Adipocyte (in vitro differentiated cells): ENCODE data around the gene VWA5A.

ENCODE experiments used
- DNase-seq: peaks from one replicate; pipeline ENCODE4 v3.0.0-alpha.2; 2015; ENCODE audit warnings: low read depth
- H3K27me3 ChIP-seq: replicated peaks from 2 replicates; pipeline ENCODE4 v1.7.0; 2013; ENCODE audit warnings: mild to moderate bottlenecking, low read length, moderate library complexity; ENCODE audit not compliant: control insufficient read depth, insufficient read depth
- H3K36me3 ChIP-seq: 2 replicates; pipeline ENCODE4 v1.7.0; 2013; ENCODE audit warnings: low read length, mild to moderate bottlenecking, moderate library complexity; ENCODE audit not compliant: control insufficient read depth, insufficient read depth, severe bottlenecking
- H3K4me1 ChIP-seq: 2 replicates; pipeline ENCODE4 v1.7.0; 2013; ENCODE audit warnings: mild to moderate bottlenecking, low read length, moderate library complexity; ENCODE audit not compliant: control insufficient read depth, insufficient read depth
- H3K4me3 ChIP-seq: 2 replicates; pipeline ENCODE4 v1.7.0; 2013; ENCODE audit warnings: mild to moderate bottlenecking, low read length, moderate library complexity
- H3K9ac ChIP-seq: 2 replicates; pipeline ENCODE4 v1.7.0; 2013; ENCODE audit warnings: mild to moderate bottlenecking, low read length, moderate library complexity
- H3K9me3 ChIP-seq: 2 replicates; pipeline ENCODE4 v1.7.0; 2013; ENCODE audit warnings: mild to moderate bottlenecking, low read length, moderate library complexity; ENCODE audit not compliant: control insufficient read depth

Gene VWA5A, protein sequence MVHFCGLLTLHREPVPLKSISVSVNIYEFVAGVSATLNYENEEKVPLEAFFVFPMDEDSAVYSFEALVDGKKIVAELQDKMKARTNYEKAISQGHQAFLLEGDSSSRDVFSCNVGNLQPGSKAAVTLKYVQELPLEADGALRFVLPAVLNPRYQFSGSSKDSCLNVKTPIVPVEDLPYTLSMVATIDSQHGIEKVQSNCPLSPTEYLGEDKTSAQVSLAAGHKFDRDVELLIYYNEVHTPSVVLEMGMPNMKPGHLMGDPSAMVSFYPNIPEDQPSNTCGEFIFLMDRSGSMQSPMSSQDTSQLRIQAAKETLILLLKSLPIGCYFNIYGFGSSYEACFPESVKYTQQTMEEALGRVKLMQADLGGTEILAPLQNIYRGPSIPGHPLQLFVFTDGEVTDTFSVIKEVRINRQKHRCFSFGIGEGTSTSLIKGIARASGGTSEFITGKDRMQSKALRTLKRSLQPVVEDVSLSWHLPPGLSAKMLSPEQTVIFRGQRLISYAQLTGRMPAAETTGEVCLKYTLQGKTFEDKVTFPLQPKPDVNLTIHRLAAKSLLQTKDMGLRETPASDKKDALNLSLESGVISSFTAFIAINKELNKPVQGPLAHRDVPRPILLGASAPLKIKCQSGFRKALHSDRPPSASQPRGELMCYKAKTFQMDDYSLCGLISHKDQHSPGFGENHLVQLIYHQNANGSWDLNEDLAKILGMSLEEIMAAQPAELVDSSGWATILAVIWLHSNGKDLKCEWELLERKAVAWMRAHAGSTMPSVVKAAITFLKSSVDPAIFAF

DNA sequence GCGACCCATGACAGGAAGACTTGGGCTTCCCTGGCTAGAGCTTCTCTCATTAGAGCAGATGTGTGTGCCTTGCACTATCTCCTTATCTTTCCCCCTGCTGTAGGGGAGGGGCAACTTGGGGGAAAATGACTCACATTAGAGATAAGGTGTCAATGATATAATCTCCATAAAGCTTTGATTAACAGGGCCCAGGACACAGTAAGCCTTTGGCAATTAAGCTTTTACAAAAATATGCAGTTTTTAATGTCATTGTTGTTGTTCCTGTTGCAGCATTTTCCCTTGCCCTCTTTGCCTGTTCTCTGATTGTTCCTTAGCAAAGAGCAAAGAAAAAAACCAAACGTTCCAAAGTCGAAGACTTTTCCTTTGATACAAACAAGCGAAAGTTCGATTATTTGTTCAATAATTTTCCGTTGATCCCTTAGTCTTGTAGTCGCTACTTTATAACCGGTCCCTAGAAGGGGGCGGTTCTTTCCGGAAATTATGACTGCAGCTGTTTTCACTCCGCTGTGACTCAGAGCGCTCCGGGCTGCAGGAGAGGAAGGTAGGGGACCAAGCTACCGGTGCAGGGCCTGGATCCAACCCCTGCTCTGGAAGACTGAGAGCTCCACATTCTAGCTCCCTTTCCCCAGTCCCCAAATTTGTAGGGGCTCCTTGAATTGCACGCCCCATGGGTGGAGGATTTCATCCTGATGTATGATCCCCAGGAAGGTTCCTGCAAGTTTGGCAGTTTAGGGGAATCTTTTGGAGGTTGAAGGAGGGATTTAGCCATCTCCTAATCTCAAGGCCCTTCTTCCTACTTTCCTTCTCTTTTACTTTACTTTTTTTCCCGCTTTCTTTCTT lies at the start of gene VWA5A:
Gene VWA5A (plus strand): TSS at position 509 of the 840 bp plus-strand sequence. CDS start 2,062 bp downstream, outside the sequence.
- H3K9me3 ChIP-seq = no peaks in the 10 kb centered on the region
- H3K27me3 ChIP-seq = no peaks in the 10 kb centered on the region
- H3K9ac ChIP-seq = peak within 1 kb of the TSS; percentile 85
- DNase-seq = peak; percentile 91
- H3K36me3 ChIP-seq = peaks cover 24% of the 10 kb centered on the region
- H3K4me3 ChIP-seq = peak within 1 kb of the TSS; percentile 96
- H3K4me1 ChIP-seq = peaks cover 22% of the 10 kb centered on the region

- Histone ChIP-seq H3K27me3 (peaks cover 48% of the 10 kb centered on the region), H3K9ac (no peak overlapping the region), H3K4me1 (peaks cover 8% of the 10 kb centered on the region), H3K4me3 (no peak overlapping the region), H3K36me3 (no peaks in the 10 kb centered on the region), H3K9me3 (no peaks in the 10 kb centered on the region)
- no peak for DNase-seq
These were observed 46.6 kb upstream of the VWA5A start for GRCh38 chr11:124068601-124069110.

- Histone ChIP-seq H3K9ac (no peak overlapping the region), H3K27me3 (peaks cover 45% of the 10 kb centered on the region), H3K9me3 (no peaks in the 10 kb centered on the region), H3K4me1 (peaks cover 8% of the 10 kb centered on the region), H3K4me3 (peak overlapping the region; percentile 76), H3K36me3 (no peaks in the 10 kb centered on the region)
- DNase-seq = peak; percentile 57
These were observed 45.5 kb upstream of the VWA5A start for GRCh38 chr11:124069429-124070401.

DNA sequence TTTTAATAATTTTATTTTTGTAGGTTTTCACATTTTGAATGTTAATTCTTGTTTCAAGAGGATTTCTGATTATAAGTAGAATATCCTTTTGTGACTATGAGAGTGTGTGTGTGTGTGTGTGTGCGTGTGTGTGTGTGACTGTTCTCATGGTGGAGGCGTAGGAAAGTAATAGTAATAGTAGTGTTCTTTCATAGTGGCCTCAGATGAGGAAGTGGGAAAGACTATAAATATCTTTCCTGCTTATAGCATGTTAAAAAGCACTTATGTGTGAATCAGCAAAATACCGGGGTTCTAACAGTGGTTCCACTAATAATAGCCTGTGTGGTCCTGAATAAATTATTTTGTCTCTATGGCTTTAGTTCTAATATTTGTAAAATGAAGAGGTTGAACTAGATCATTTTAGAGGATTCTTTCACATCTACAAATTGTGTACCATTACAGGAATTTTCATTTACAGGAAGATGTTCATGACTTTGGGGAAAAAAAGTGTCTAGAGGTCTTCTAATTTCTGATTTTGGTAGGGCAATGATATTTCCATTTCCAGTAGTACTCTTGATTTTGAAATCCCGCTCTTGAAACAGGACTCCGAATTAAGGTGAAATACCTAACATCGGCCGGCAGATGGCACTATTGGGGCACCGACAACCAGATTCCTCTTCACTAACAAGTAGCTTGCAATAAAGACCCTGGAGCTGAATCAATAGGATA lies 44.2 kb upstream of the VWA5A start:
- Histone ChIP-seq H3K36me3 (no peaks in the 10 kb centered on the region), H3K9ac (no peak overlapping the region), H3K27me3 (peaks cover 53% of the 10 kb centered on the region), H3K4me1 (peaks cover 8% of the 10 kb centered on the region), H3K9me3 (no peaks in the 10 kb centered on the region), H3K4me3 (no peak overlapping the region)
- peak; percentile 83 for DNase-seq

- H3K27me3 ChIP-seq = peaks cover 52% of the 10 kb centered on the region
- H3K4me1 ChIP-seq = peaks cover 8% of the 10 kb centered on the region
- no peak for DNase-seq
- no peak overlapping the region for H3K4me3 ChIP-seq
- H3K9me3 ChIP-seq = no peaks in the 10 kb centered on the region
- no peak overlapping the region for H3K9ac ChIP-seq
- no peaks in the 10 kb centered on the region for H3K36me3 ChIP-seq
These were observed 43.7 kb upstream of the VWA5A start for GRCh38 chr11:124071623-124071948.

- no peaks in the 10 kb centered on the region for H3K36me3 ChIP-seq
These were observed 43.1 kb upstream of the VWA5A start for GRCh38 chr11:124072147-124072546.

GRCh38 chr11:124074554-124074953 lies 40.7 kb upstream of the VWA5A start:
- Histone ChIP-seq H3K36me3 (no peaks in the 10 kb centered on the region), H3K27me3 (peaks cover 39% of the 10 kb centered on the region), H3K4me3 (no peak overlapping the region), H3K4me1 (peaks cover 6% of the 10 kb centered on the region), H3K9me3 (no peaks in the 10 kb centered on the region), H3K9ac (no peak overlapping the region)
- no peak for DNase-seq

More at GRCh38 chr11:124072147-124072546, 43.1 kb upstream of the VWA5A start:
- Histone ChIP-seq H3K4me1 (peaks cover 8% of the 10 kb centered on the region), H3K9me3 (no peaks in the 10 kb centered on the region), H3K9ac (no peak overlapping the region), H3K27me3 (peaks cover 55% of the 10 kb centered on the region), H3K4me3 (no peak overlapping the region)
- DNase-seq = no peak

DNA sequence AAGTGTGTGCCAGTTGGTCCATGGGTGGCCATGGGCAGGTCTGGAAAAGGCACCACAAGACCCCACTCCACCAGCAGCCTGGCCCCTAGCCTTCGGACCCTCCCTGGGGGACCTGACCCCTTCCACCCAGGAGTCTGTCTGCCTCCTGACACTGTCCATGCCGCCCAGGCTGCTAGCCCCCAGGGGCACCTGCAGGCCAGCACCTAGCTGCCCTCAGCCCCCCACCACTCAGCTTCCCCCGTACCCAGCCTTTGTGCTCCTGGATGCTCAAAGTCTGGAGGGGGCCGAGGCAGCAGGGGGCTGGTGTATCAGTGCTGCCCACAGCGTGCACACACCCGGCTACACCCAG lies 39.8 kb upstream of the VWA5A start:
- Histone ChIP-seq H3K4me3 (no peak overlapping the region), H3K9ac (no peak overlapping the region), H3K27me3 (peaks cover 36% of the 10 kb centered on the region), H3K4me1 (no peaks in the 10 kb centered on the region), H3K36me3 (no peaks in the 10 kb centered on the region), H3K9me3 (no peaks in the 10 kb centered on the region)
- no peak for DNase-seq

DNA sequence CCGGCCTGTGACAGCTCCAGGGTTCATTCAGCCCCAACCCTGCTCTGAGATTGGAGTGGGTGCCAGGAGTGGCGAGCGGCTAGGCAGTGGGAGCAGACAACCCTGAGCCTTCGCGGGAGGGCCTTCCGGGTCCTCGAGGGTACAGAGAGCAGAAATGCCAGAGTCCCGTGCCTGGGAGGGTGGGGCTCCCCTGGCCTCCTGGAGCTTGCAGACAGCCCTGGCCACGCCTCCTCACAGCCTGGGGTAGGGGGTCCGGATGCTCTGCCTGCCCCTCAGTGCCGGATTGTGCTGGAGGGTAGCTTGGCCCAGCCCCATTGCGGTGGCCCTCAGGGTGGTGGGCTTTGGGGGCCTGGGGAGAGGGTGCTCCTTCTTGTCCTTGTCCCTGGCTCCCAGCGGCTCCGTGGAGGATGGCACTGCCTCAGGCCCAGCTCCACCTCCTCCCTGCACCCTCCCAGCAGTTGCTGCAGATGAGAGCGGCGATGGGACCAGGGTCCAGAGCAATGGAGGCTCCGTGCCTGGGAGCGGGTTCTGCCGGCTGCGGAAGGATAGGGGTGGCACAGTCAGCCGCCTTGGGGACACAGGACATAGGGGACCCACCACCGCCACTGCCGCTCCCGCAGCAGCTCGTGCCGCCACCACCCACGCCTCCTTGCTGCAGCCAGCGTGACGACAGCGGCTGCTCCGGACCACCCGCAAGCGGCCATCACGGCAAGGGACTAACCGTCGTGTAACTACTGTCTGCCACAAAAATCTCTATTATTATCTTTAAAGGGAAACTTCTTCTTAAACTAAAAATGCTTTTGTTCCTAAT lies 39.2 kb upstream of the VWA5A start:
- Histone ChIP-seq H3K27me3 (peaks cover 34% of the 10 kb centered on the region), H3K4me1 (no peaks in the 10 kb centered on the region), H3K36me3 (no peaks in the 10 kb centered on the region), H3K9ac (peak overlapping the region; percentile 34), H3K9me3 (no peaks in the 10 kb centered on the region), H3K4me3 (peak overlapping the region; percentile 79)
- peak; percentile 26 for DNase-seq
